ENCODE data around the gene DSEL. TPM values are rescaled to one million over a fixed set of nuclear protein-coding genes. Genes with fewer than 3 reads are reported as not detected.
A peak's percentile ranks its signal among the peaks of the same experiment; 100 is the strongest.

The DSEL gene
- total RNA-seq, 1 donor from 2014 or later = 16.5 TPM

GRCh38 chr18:67520351-67520921 lies 3.9 kb upstream of the DSEL start:
- DNase-seq (ENCODE audit: low read depth) (peak; percentile 68), FAIRE-seq (no peak)
- Mint-ChIP-seq H3K27me3 (ENCODE audit: low read depth, unreplicated experiment) (no peaks in the 10 kb centered on the region), H3K36me3 (ENCODE audit: low read depth, unreplicated experiment) (no peaks in the 10 kb centered on the region), H3K27ac (ENCODE audit: unreplicated experiment) (no peak overlapping the region), H3K4me1 (ENCODE audit: low read depth, unreplicated experiment) (peaks cover 24% of the 10 kb centered on the region), H3K4me3 (ENCODE audit: unreplicated experiment) (no peak overlapping the region), H3K9me3 (ENCODE audit: unreplicated experiment) (no peaks in the 10 kb centered on the region)
- Histone ChIP-seq H2AFZ (ENCODE audit: low read depth, low read length) (no peak overlapping the region), H3K4me3 (ENCODE audit: insufficient read depth, low read depth, low read length) (no peak overlapping the region), H3K36me3 (ENCODE audit: insufficient read depth, low read length) (no peaks in the 10 kb centered on the region), H3K9me3 (ENCODE audit: insufficient read depth, low read depth, low read length) (no peaks in the 10 kb centered on the region), H3K27ac (ENCODE audit: low read depth, low read length) (no peak overlapping the region), H3K4me1 (ENCODE audit: insufficient read depth, low read length) (peaks cover 7% of the 10 kb centered on the region), H4K20me1 (ENCODE audit: insufficient read depth, low read length) (no peaks in the 10 kb centered on the region), H3K79me2 (ENCODE audit: insufficient read depth, low read length) (peaks cover 10% of the 10 kb centered on the region), H3K27me3 (ENCODE audit: insufficient read depth, low read length) (no peaks in the 10 kb centered on the region), H3K9ac (ENCODE audit: low read length) (no peak overlapping the region), H3K4me2 (ENCODE audit: low read length) (no peak overlapping the region)
- no peak for TF ChIP-seq EZH2 (IDR thresholded peaks at IDR 0.05; ENCODE audit: insufficient read depth, low read length)
- no peak for TF ChIP-seq CTCF (IDR thresholded peaks at IDR 0.05; ENCODE audit: insufficient read depth, low read depth, low read length)

- Histone ChIP-seq H3K36me3 (ENCODE audit: insufficient read depth, low read length) (no peaks in the 10 kb centered on the region), H3K27ac (ENCODE audit: low read depth, low read length) (no peak overlapping the region), H3K79me2 (ENCODE audit: insufficient read depth, low read length) (peaks cover 18% of the 10 kb centered on the region), H3K4me1 (ENCODE audit: insufficient read depth, low read length) (peaks cover 6% of the 10 kb centered on the region), H3K27me3 (ENCODE audit: insufficient read depth, low read length) (no peaks in the 10 kb centered on the region), H3K4me2 (ENCODE audit: low read length) (no peak overlapping the region), H3K9me3 (ENCODE audit: insufficient read depth, low read depth, low read length) (no peaks in the 10 kb centered on the region), H2AFZ (ENCODE audit: low read depth, low read length) (no peak overlapping the region), H3K4me3 (ENCODE audit: insufficient read depth, low read depth, low read length) (no peak overlapping the region), H3K9ac (ENCODE audit: low read length) (no peak overlapping the region), H4K20me1 (ENCODE audit: insufficient read depth, low read length) (peaks cover 3% of the 10 kb centered on the region)
- no peak overlapping the region for H3K27ac Mint-ChIP-seq (ENCODE audit: unreplicated experiment)
- H3K9me3 Mint-ChIP-seq (ENCODE audit: unreplicated experiment) = no peaks in the 10 kb centered on the region
- DNase-seq (ENCODE audit: low read depth) (peak; percentile 79), FAIRE-seq (no peak)
- TF ChIP-seq EZH2 (IDR thresholded peaks at IDR 0.05; ENCODE audit: insufficient read depth, low read length) (no peak), CTCF (IDR thresholded peaks at IDR 0.05; ENCODE audit: insufficient read depth, low read depth, low read length) (no peak)
- H3K4me1 Mint-ChIP-seq (ENCODE audit: low read depth, unreplicated experiment) = peaks cover 23% of the 10 kb centered on the region
- H3K4me3 Mint-ChIP-seq (ENCODE audit: unreplicated experiment) = no peak overlapping the region
- no peaks in the 10 kb centered on the region for H3K27me3 Mint-ChIP-seq (ENCODE audit: low read depth, unreplicated experiment)
- H3K36me3 Mint-ChIP-seq (ENCODE audit: low read depth, unreplicated experiment) = no peaks in the 10 kb centered on the region
Observed at GRCh38 chr18:67519592-67519991, 3.1 kb upstream of the DSEL start.

- Mint-ChIP-seq H3K36me3 (ENCODE audit: low read depth, unreplicated experiment) (peaks cover 2% of the 10 kb centered on the region), H3K4me1 (ENCODE audit: low read depth, unreplicated experiment) (peaks cover 24% of the 10 kb centered on the region), H3K27me3 (ENCODE audit: low read depth, unreplicated experiment) (no peaks in the 10 kb centered on the region)
Observed at GRCh38 chr18:67518566-67518965, 2.0 kb upstream of the DSEL start.

More at GRCh38 chr18:67518566-67518965, 2.0 kb upstream of the DSEL start:
- no peak for TF ChIP-seq EZH2 (IDR thresholded peaks at IDR 0.05; ENCODE audit: insufficient read depth, low read length)
- TF ChIP-seq CTCF (IDR thresholded peaks at IDR 0.05; ENCODE audit: insufficient read depth, low read depth, low read length) = no peak
- Histone ChIP-seq H2AFZ (ENCODE audit: low read depth, low read length) (no peak overlapping the region), H3K27me3 (ENCODE audit: insufficient read depth, low read length) (no peaks in the 10 kb centered on the region), H3K9ac (ENCODE audit: low read length) (no peak overlapping the region), H4K20me1 (ENCODE audit: insufficient read depth, low read length) (peaks cover 13% of the 10 kb centered on the region), H3K4me2 (ENCODE audit: low read length) (no peak overlapping the region), H3K27ac (ENCODE audit: low read depth, low read length) (no peak overlapping the region), H3K36me3 (ENCODE audit: insufficient read depth, low read length) (peaks cover under 1% of the 10 kb centered on the region), H3K4me1 (ENCODE audit: insufficient read depth, low read length) (peaks cover 13% of the 10 kb centered on the region), H3K4me3 (ENCODE audit: insufficient read depth, low read depth, low read length) (no peak overlapping the region), H3K9me3 (ENCODE audit: insufficient read depth, low read depth, low read length) (no peaks in the 10 kb centered on the region), H3K79me2 (ENCODE audit: insufficient read depth, low read length) (peaks cover 29% of the 10 kb centered on the region)
- Mint-ChIP-seq H3K4me3 (ENCODE audit: unreplicated experiment) (no peak overlapping the region), H3K9me3 (ENCODE audit: unreplicated experiment) (no peaks in the 10 kb centered on the region), H3K27ac (ENCODE audit: unreplicated experiment) (no peak overlapping the region)
- no peak for FAIRE-seq
- DNase-seq (ENCODE audit: low read depth) = no peak
